K562 (cell line): ENCODE measurements around the gene MYO16. TPM values are rescaled to one million over a fixed set of nuclear protein-coding genes. Genes with fewer than 3 reads are reported as not detected.

Experiments used
- ATF6 ChIP-seq: sonication (generic); formaldehyde crosslinking; IDR thresholded peaks from 2 replicates; pipeline ENCODE4 v1.4.0; 2020; ENCODE audit warnings: mild to moderate bottlenecking, missing genetic modification reagents
- CTCFL ChIP-seq: IDR thresholded peaks from 2 replicates; pipeline ENCODE4 v1.6.1; 2011; ENCODE audit warnings: borderline replicate concordance, low read depth, mild to moderate bottlenecking, moderate library complexity, low read length; ENCODE audit not compliant: insufficient read depth, poor library complexity, severe bottlenecking
- ETV1 ChIP-seq: fragments of 450-650 bp; conservative IDR thresholded peaks from 2 replicates; pipeline ENCODE4 v1.6.1; 2016; ENCODE audit warnings: missing genetic modification characterization, control low read depth, low read depth, missing compliant biosample characterization
- ETV6 ChIP-seq, 3 experiments: fragments of 150-350 bp in 1 of 3; sonication (generic) in 1 of 3; formaldehyde crosslinking in 1 of 3; IDR thresholded peaks; 2 replicates each; pipeline versions ENCODE4 v1.6.1 to v1.8.0; 2014 to 2022; ENCODE audit warnings: borderline replicate concordance in 2 of 3, low read depth in 2 of 3, antibody characterized with exemption in 1 of 3, low read length in 1 of 3, mild to moderate bottlenecking in 1 of 3, missing genetic modification reagents in 1 of 3
- JUN ChIP-seq, 2 experiments: sonication (generic) in 1 of 2; formaldehyde crosslinking in 1 of 2; IDR thresholded peaks; 2 replicates each; pipeline versions ENCODE4 v1.6.1 to v1.8.0; 2012 to 2022; ENCODE audit warnings: borderline replicate concordance in 2 of 2, mild to moderate bottlenecking in 2 of 2, improper control_type of control experiment in 1 of 2, low read depth in 1 of 2, low read length in 1 of 2, missing genetic modification reagents in 1 of 2
- KDM4B ChIP-seq, 2 experiments: fragments of 450-650 bp in 1 of 2; sonication (generic) in 1 of 2; IDR thresholded peaks; 2 replicates each; pipeline ENCODE4 v1.6.1; 2016 to 2017; ENCODE audit warnings: borderline replicate concordance in 2 of 2, antibody characterized with exemption in 1 of 2, low read depth in 1 of 2, mild to moderate bottlenecking in 1 of 2
- MCM5 ChIP-seq: fragments of 450-650 bp; IDR thresholded peaks from 2 replicates; pipeline ENCODE4 v1.6.1; 2016; ENCODE audit warnings: low read depth
- NR2F6 ChIP-seq: fragments of 450-650 bp; formaldehyde crosslinking; IDR thresholded peaks from 2 replicates; pipeline ENCODE4 v1.4.0; 2020; ENCODE audit warnings: mild to moderate bottlenecking
- RBM15 ChIP-seq: fragments of 200-400 bp; formaldehyde crosslinking; IDR thresholded peaks from 2 replicates; pipeline ENCODE4 v1.6.1; 2018; ENCODE audit warnings: mild to moderate bottlenecking, low read length, moderate library complexity; ENCODE audit not compliant: insufficient read depth
- TRIM25 ChIP-seq: fragments of 450-650 bp; IDR thresholded peaks from 2 replicates; pipeline ENCODE4 v1.7.0; 2016; ENCODE audit warnings: borderline replicate concordance
- TRIM28 ChIP-seq: fragments of 450-650 bp; IDR thresholded peaks from 2 replicates; pipeline ENCODE4 v1.6.1; 2017
- ZBTB1 ChIP-seq: sonication (generic); formaldehyde crosslinking; IDR thresholded peaks from 2 replicates; pipeline ENCODE4 v1.8.1; 2023; ENCODE audit warnings: missing genetic modification reagents, low read depth, mild to moderate bottlenecking, borderline replicate concordance
- ZNF212 ChIP-seq: fragments of 450-650 bp; formaldehyde crosslinking; IDR thresholded peaks from 2 replicates; pipeline ENCODE4 v1.4.0; 2020; ENCODE audit warnings: mild to moderate bottlenecking
- ZNF217 ChIP-seq: sonication (generic); formaldehyde crosslinking; IDR thresholded peaks from 2 replicates; pipeline ENCODE4 v1.8.0; 2022; ENCODE audit warnings: mild to moderate bottlenecking, missing genetic modification reagents
- ZNF277 ChIP-seq: fragments of 250-450 bp; sonication (Bioruptor Pico); IDR thresholded peaks from 2 replicates; pipeline ENCODE4 v1.8.0; 2022; ENCODE audit warnings: inconsistent platforms, mild to moderate bottlenecking, moderate library complexity, borderline replicate concordance
- ZNF282 ChIP-seq: sonication (generic); formaldehyde crosslinking; IDR thresholded peaks from 2 replicates; pipeline ENCODE4 v1.8.1; 2023; ENCODE audit warnings: missing genetic modification reagents
- ZNF445 ChIP-seq: fragments of 250-450 bp; sonication (Bioruptor Pico); IDR thresholded peaks from 2 replicates; pipeline ENCODE4 v1.4.0; 2020; ENCODE audit warnings: low read depth, mild to moderate bottlenecking, moderate library complexity
- polyA plus RNA-seq, 8 experiments: library from polyadenylated mRNA; depleted of rRNA in 4 of 8; stranded (reverse) in 5 of 8; unstranded in 3 of 8; fragments of >200 nt; fragmentation: Nextera tagmentation in 2 of 8; fragmentation: Illumina TruSeq in 1 of 8; extraction: Ambion mirVana in 2 of 8; extraction: Trizol in 1 of 8; gene quantifications; 2 replicates each; pipeline versions ENCODE4 v1.2.1 to v1.2.3, GENCODE V29; 2011 to 2014; ENCODE audit warnings: inconsistent platforms in 1 of 8, missing spikeins in 1 of 8
- total RNA-seq, 7 experiments: library from RNA; depleted of rRNA in 6 of 7; stranded (reverse); fragments of >200 nt in 6 of 7; fragmentation: Illumina TruSeq in 2 of 7; extraction: Trizol in 2 of 7; gene quantifications; 2 replicates each; pipeline versions ENCODE4 v1.2.1 to v1.2.3, GENCODE V29; 2011 to 2021; ENCODE audit warnings: low replicate concordance in 1 of 7

MYO16 gene
- total and polyA plus RNA-seq, 9 of the 15 experiments (the other 6 are each of a cell fraction or from before 2014, with no cell fraction given), result 4.3 to 45.7 (median 12.1) TPM

- peak; percentile 34; the same call in 1 of the 2 replicates for TF ChIP-seq ETV1 (tag)
- TF ChIP-seq TRIM28, result no peak
- TF ChIP-seq ETV6 (IDR thresholded peaks at IDR 0.05; ENCODE audit: borderline replicate concordance in 1 of 2, low read depth in 2 of 2, low read length in 1 of 2), result 0 out of 4 replicates have a peak, but pooled peaks of 1 of the 2 experiments have one; percentile 45
- TF ChIP-seq ETV6 (CRISPR knock-in tag; IDR thresholded peaks at IDR 0.05; ENCODE audit: borderline replicate concordance), result no peak
- TF ChIP-seq ZBTB1, result no peak
- TF ChIP-seq ZNF282 (CRISPR knock-in tag), result no peak
- TF ChIP-seq ATF6, result no peak
- TF ChIP-seq KDM4B (IDR thresholded peaks at IDR 0.05; ENCODE audit: borderline replicate concordance in 2 of 2, low read depth in 1 of 2), result no peak
- no peak for TF ChIP-seq ZNF217 (CRISPR knock-in tag)
- TF ChIP-seq MCM5, result no peak
- peak; percentile 62; the same call in 1 of the 2 replicates for TF ChIP-seq JUN (IDR thresholded peaks at IDR 0.05; ENCODE audit: borderline replicate concordance, low read depth, low read length)
- TF ChIP-seq JUN (CRISPR knock-in tag; IDR thresholded peaks at IDR 0.05; ENCODE audit: borderline replicate concordance), result no peak
- no peak for TF ChIP-seq NR2F6 (CRISPR knock-in tag)
- TF ChIP-seq TRIM25, result no peak
- TF ChIP-seq ZNF277, result no peak
- TF ChIP-seq RBM15, result no peak
- TF ChIP-seq ZNF445, result no peak
- TF ChIP-seq ZNF212 (CRISPR knock-in tag), result no peak
- TF ChIP-seq CTCFL, result no peak
Measured at GRCh38 chr13:108769213-108770070, 140.0 kb downstream of the MYO16 start (continued).
